Glutamatergic neuron (in vitro differentiated cells): ENCODE results near the gene AUTS2. TPM values are rescaled to one million over a fixed set of nuclear protein-coding genes. Genes with fewer than 3 reads are reported as not detected.

Experiments
- DNase-seq: peaks from one replicate; pipeline ENCODE4 v3.0.0; 2022
- H3K27ac Mint-ChIP-seq: one replicate; pipeline ENCODE4 v1.8.0; 2020; ENCODE audit warnings: mild to moderate bottlenecking, mixed read lengths, inconsistent platforms; ENCODE audit not compliant: unreplicated experiment
- H3K27me3 Mint-ChIP-seq: one replicate; pipeline ENCODE4 v1.8.0; 2020; ENCODE audit warnings: mild to moderate bottlenecking, moderate library complexity, mixed read lengths, inconsistent platforms; ENCODE audit not compliant: unreplicated experiment
- H3K36me3 Mint-ChIP-seq: one replicate; pipeline ENCODE4 v1.8.0; 2020; ENCODE audit warnings: mild to moderate bottlenecking, mixed read lengths, inconsistent platforms; ENCODE audit not compliant: unreplicated experiment
- H3K4me1 Mint-ChIP-seq: one replicate; pipeline ENCODE4 v1.8.0; 2020; ENCODE audit warnings: mild to moderate bottlenecking, low read depth, mixed read lengths, inconsistent platforms; ENCODE audit not compliant: unreplicated experiment
- H3K4me3 Mint-ChIP-seq: one replicate; pipeline ENCODE4 v1.8.0; 2020; ENCODE audit warnings: mild to moderate bottlenecking, mixed read lengths, inconsistent platforms; ENCODE audit not compliant: unreplicated experiment
- H3K9me3 Mint-ChIP-seq: one replicate; pipeline ENCODE4 v1.8.0; 2020; ENCODE audit warnings: mild to moderate bottlenecking, moderate library complexity, mixed read lengths, inconsistent platforms; ENCODE audit not compliant: unreplicated experiment
- total RNA-seq: library from RNA; stranded (reverse); fragmentation: NEBNext Ultra II Directional; extraction: Animal tissue kit (Norgen Biotek cat#: 25700); gene quantifications from one replicate; pipeline ENCODE4 v1.2.1, GENCODE V29; 2021; ENCODE audit not compliant: unreplicated experiment
- TF ChIP-seq, protein P1 (sequence below): fragments of 200-600 bp; sonication (generic); IDR thresholded peaks from one replicate; pipeline ENCODE4 v1.5.0; 2021; ENCODE audit not compliant: partially characterized antibody, unreplicated experiment

Gene AUTS2
- total RNA-seq, 1 donor from 2014 or later: 300 TPM

DNA sequence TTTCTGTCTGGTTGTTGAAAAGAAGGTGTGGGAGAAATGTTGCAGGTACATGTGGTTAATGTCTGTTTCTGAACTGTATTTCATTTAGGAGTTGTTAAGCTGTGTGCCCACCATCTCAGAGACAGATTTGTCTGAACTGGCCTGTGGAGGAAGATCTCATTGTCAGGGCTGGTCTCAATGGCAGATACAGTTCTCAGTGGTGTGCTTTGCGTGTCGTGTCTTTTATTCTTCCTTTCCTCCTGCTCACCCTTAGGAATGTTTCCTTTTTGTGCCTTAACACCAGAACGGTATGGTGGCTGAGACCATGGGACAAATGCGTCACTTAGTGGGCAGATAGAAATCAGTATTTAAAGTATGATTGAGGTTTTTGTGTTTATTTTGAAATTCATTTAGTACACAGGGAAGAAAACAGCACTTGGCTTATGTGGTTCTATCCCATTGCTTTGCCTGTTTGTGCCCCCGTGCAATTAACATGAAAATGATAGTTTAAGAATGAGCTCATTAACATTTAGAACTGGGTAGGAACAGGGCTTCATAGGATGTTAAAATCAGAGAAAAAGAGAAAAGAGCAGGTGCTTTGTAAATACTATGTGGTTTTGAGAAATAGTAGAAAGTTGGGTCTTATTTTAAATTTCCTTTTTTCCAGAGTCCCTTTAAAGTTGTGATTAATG, 112.6 kb downstream of the AUTS2 start:
- no peak overlapping the region for H3K4me3 Mint-ChIP-seq
- no peaks in the 10 kb centered on the region for H3K27me3 Mint-ChIP-seq
- TF ChIP-seq, protein P1, sequence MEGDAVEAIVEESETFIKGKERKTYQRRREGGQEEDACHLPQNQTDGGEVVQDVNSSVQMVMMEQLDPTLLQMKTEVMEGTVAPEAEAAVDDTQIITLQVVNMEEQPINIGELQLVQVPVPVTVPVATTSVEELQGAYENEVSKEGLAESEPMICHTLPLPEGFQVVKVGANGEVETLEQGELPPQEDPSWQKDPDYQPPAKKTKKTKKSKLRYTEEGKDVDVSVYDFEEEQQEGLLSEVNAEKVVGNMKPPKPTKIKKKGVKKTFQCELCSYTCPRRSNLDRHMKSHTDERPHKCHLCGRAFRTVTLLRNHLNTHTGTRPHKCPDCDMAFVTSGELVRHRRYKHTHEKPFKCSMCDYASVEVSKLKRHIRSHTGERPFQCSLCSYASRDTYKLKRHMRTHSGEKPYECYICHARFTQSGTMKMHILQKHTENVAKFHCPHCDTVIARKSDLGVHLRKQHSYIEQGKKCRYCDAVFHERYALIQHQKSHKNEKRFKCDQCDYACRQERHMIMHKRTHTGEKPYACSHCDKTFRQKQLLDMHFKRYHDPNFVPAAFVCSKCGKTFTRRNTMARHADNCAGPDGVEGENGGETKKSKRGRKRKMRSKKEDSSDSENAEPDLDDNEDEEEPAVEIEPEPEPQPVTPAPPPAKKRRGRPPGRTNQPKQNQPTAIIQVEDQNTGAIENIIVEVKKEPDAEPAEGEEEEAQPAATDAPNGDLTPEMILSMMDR: no peak
- no peaks in the 10 kb centered on the region for H3K9me3 Mint-ChIP-seq
- DNase-seq: no peak
- no peak overlapping the region for H3K27ac Mint-ChIP-seq
- no peaks in the 10 kb centered on the region for H3K36me3 Mint-ChIP-seq
- H3K4me1 Mint-ChIP-seq: peaks cover 33% of the 10 kb centered on the region

DNA sequence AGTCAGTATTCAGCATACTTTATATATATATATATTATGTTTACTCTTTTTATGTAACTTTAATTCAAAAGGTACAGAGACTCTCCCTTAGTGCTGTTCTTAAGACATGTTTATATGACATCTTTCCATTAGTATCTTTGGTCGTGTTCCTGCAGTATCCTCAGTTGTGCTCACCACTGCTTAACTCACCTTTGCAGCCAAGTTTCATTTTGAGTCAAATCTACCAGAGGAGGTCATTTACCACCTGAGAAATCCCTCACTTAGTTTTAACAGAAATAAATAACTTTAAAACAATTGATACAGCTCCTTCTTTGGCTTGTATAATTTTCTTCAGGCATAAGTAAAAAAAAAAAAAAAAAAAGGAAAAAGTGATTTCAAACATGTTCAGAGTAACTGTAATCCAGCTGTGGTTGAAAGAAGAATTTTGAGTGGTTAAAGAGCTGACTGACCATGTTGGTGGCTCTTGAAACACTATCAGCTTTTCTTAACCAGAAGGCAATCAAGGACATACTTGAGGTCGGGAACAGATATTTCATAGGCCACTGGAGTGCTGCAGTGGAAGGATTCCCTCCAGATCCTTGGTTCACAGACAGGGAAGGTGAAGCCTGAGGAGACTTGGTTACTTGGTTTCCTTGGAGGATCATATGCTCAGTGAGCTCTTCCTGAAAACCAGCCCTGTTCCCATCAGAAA, 116.8 kb downstream of the AUTS2 start:
- no peak for DNase-seq
- H3K36me3 Mint-ChIP-seq: no peaks in the 10 kb centered on the region
- H3K4me3 Mint-ChIP-seq: no peak overlapping the region
- no peak overlapping the region for H3K27ac Mint-ChIP-seq
- H3K4me1 Mint-ChIP-seq: peaks cover 28% of the 10 kb centered on the region
- TF ChIP-seq, protein P1: no peak
- no peaks in the 10 kb centered on the region for H3K27me3 Mint-ChIP-seq
- no peaks in the 10 kb centered on the region for H3K9me3 Mint-ChIP-seq

DNA sequence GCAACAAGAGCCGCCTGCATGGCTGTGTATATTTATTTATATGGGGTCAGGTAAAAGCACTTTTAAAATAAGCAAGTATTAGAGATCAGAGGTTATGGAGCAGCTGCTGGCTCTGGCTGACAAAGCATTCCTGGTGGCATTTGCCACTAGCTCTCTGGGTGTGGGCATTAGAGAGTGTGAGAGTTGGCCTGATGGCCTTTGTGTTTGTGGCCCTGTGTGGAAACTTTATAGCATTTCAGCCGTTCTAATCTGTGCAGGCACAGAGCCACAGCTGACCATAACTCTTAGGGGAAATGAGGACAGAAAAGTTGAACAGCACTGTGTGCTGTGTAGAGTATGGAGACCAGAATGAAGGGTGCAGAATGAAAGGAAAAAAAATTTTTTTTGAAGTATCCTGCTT, 118.9 kb downstream of the AUTS2 start:
- no peak for DNase-seq
- H3K27me3 Mint-ChIP-seq: no peaks in the 10 kb centered on the region
- H3K36me3 Mint-ChIP-seq: no peaks in the 10 kb centered on the region
- TF ChIP-seq, protein P1: no peak
- H3K9me3 Mint-ChIP-seq: no peaks in the 10 kb centered on the region
- H3K4me1 Mint-ChIP-seq: peaks cover 22% of the 10 kb centered on the region
- H3K27ac Mint-ChIP-seq: no peak overlapping the region
- H3K4me3 Mint-ChIP-seq: no peak overlapping the region

DNA sequence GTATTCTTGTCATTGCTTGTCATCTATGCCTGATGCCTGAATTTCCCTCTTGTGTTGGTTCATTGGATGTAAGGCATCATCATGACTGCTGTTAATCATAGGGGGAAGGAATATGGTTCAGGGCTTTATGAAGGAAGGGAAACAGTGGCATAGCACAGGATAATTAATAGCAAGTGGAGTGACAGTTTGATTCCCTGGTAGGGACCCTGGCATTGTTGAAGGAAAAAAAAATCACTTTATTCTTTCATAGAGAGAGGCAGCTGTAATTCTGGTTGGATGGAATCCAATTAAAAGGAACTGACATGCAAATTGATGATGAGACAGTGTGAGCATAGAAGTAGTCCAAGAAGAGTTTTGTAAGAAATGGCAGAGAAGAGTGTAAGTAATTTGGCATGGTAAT, 121.4 kb downstream of the AUTS2 start:
- Mint-ChIP-seq H3K36me3 (no peaks in the 10 kb centered on the region), H3K4me3 (no peak overlapping the region), H3K9me3 (no peaks in the 10 kb centered on the region), H3K4me1 (peaks cover 36% of the 10 kb centered on the region), H3K27ac (no peak overlapping the region), H3K27me3 (no peaks in the 10 kb centered on the region)
- TF ChIP-seq, protein P1: no peak
- no peak for DNase-seq

DNA sequence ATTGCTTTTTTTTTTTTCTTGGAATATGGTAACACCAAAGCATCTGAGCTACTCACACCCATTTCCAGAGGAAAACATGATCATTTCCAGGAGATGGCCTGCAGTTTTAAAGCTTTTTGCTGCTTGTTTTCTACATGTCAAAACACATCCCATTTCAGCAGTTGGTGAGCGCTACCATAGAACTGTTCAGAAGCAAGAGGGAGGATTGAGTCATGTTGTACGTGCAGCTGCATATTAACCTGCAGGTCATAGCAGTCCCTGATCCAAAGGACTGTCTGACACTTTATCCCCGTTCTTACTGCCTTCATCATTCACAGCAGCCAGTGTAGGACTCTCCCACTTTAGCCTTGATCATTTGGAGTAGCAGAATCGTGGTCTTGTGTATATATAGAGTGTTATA, 124.6 kb downstream of the AUTS2 start:
- Mint-ChIP-seq H3K4me1 (peaks cover 20% of the 10 kb centered on the region), H3K9me3 (no peaks in the 10 kb centered on the region), H3K36me3 (no peaks in the 10 kb centered on the region), H3K4me3 (no peak overlapping the region), H3K27ac (no peak overlapping the region), H3K27me3 (no peaks in the 10 kb centered on the region)
- no peak for DNase-seq
- TF ChIP-seq, protein P1: no peak
